HEK293T (cell line): ENCODE measurements around the gene EPHA2.

Source experiments
- CTCF ChIA-PET: fragments of 350-600 bp; formaldehyde crosslinking; extraction: SDS; loops from one replicate; lab custom pipeline; 2021; ENCODE audit warnings: antibody characterized with exemption, inconsistent platforms; lab: Yijun Ruan, JAX
- POLR2A ChIA-PET: fragments of 350-600 bp; formaldehyde crosslinking; extraction: SDS; loops from one replicate; lab custom pipeline; 2020; ENCODE audit warnings: antibody characterized with exemption, inconsistent platforms; lab: Yijun Ruan, JAX
- DNase-seq: peaks from one replicate; pipeline ENCODE4 v3.0.0; 2012; ENCODE audit warnings: mixed read lengths; ENCODE audit errors: extremely low spot score
- ARNT ChIP-seq: fragments of 450-650 bp; IDR thresholded peaks from 2 replicates; pipeline ENCODE4 v1.6.1; 2017; ENCODE audit warnings: mild to moderate bottlenecking
- BHLHE40 ChIP-seq: fragments of 450-650 bp; IDR thresholded peaks from 2 replicates; pipeline ENCODE4 v1.6.1; 2016; ENCODE audit warnings: mild to moderate bottlenecking, moderate library complexity, borderline replicate concordance
- CTBP1 ChIP-seq: fragments of 450-650 bp; IDR thresholded peaks from 2 replicates; pipeline ENCODE4 v1.6.1; 2016; ENCODE audit warnings: borderline replicate concordance
- ELF4 ChIP-seq: fragments of 450-650 bp; IDR thresholded peaks from 2 replicates; pipeline ENCODE4 v1.6.1; 2017; ENCODE audit warnings: antibody characterized with exemption
- FOXA1 ChIP-seq: fragments of 450-650 bp; IDR thresholded peaks from 2 replicates; pipeline ENCODE4 v1.6.1; 2016; ENCODE audit warnings: mild to moderate bottlenecking
- FOXK2 ChIP-seq: fragments of 450-650 bp; IDR thresholded peaks from 2 replicates; pipeline ENCODE4 v1.6.1; 2016; ENCODE audit warnings: mild to moderate bottlenecking
- FOXM1 ChIP-seq: fragments of 450-650 bp; IDR thresholded peaks from 2 replicates; pipeline ENCODE4 v1.6.1; 2017; ENCODE audit warnings: mild to moderate bottlenecking, borderline replicate concordance
- HDGF ChIP-seq: fragments of 450-650 bp; IDR thresholded peaks from 2 replicates; pipeline ENCODE4 v1.6.1; 2017; ENCODE audit warnings: antibody characterized with exemption, borderline replicate concordance
- L3MBTL2 ChIP-seq: fragments of 450-650 bp; conservative IDR thresholded peaks from 2 replicates; pipeline ENCODE4 v1.6.1; 2016; ENCODE audit warnings: mild to moderate bottlenecking
- LEF1 ChIP-seq: fragments of 450-650 bp; IDR thresholded peaks from 2 replicates; pipeline ENCODE4 v1.6.1; 2017; ENCODE audit warnings: mild to moderate bottlenecking, borderline replicate concordance
- NFRKB ChIP-seq: fragments of 450-650 bp; IDR thresholded peaks from 2 replicates; pipeline ENCODE4 v1.6.1; 2016; ENCODE audit warnings: mild to moderate bottlenecking, moderate library complexity
- SP1 ChIP-seq: fragments of 450-650 bp; IDR thresholded peaks from 2 replicates; pipeline ENCODE4 v1.6.1; 2017
- SUZ12 ChIP-seq: fragments of 450-650 bp; IDR thresholded peaks from 2 replicates; pipeline ENCODE4 v1.6.1; 2016; ENCODE audit warnings: mild to moderate bottlenecking
- TARDBP ChIP-seq: fragments of 450-650 bp; IDR thresholded peaks from 2 replicates; pipeline ENCODE4 v1.6.1; 2016
- ZNF384 ChIP-seq: fragments of 450-650 bp; IDR thresholded peaks from 2 replicates; pipeline ENCODE4 v1.6.1; 2016
- TF ChIP-seq, protein P1 (sequence below): fragments of 450-650 bp; IDR thresholded peaks from 2 replicates; pipeline ENCODE4 v1.6.1; 2016

Gene EPHA2

GRCh38 chr1:16153096-16153998 lies 2.5 kb downstream of the EPHA2 start:
- no peak for TF ChIP-seq SUZ12
- TF ChIP-seq BHLHE40: no peak
- TF ChIP-seq, protein P1, sequence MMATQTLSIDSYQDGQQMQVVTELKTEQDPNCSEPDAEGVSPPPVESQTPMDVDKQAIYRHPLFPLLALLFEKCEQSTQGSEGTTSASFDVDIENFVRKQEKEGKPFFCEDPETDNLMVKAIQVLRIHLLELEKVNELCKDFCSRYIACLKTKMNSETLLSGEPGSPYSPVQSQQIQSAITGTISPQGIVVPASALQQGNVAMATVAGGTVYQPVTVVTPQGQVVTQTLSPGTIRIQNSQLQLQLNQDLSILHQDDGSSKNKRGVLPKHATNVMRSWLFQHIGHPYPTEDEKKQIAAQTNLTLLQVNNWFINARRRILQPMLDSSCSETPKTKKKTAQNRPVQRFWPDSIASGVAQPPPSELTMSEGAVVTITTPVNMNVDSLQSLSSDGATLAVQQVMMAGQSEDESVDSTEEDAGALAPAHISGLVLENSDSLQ: no peak
- TF ChIP-seq LEF1: no peak
- no peak for TF ChIP-seq ZNF384
- TF ChIP-seq NFRKB: no peak
- no peak for TF ChIP-seq HDGF
- TF ChIP-seq SP1: no peak
- no peak for TF ChIP-seq CTBP1
- TF ChIP-seq L3MBTL2: no peak
- no peak for TF ChIP-seq FOXM1
- TF ChIP-seq ARNT: no peak
- no peak for TF ChIP-seq TARDBP
- no peak for TF ChIP-seq FOXK2
- ChIA-PET CTCF (interaction anchor here (0.6 to 2.0 kb wide), 4 partner anchors 12 to 536 kb away, joined by 3 to 10 read pairs (median 8); no protein-coding TSS in a partner anchor), POLR2A (interaction anchor here (0.9 kb wide), 1 partner anchor 14 kb away, joined by 3 read pairs; no protein-coding TSS in a partner anchor)
- no peak for DNase-seq

GRCh38 chr1:16152481-16153087 lies 3.3 kb downstream of the EPHA2 start:
- no peak for DNase-seq
- TF ChIP-seq SUZ12 (no peak), L3MBTL2 (no peak), SP1 (no peak), FOXK2 (no peak)
- ChIA-PET CTCF (interaction anchor here (0.6 kb wide), 1 partner anchor 100 kb away, joined by 8 read pairs; no protein-coding TSS in a partner anchor), POLR2A (interaction anchor here (0.9 kb wide), 1 partner anchor 15 kb away, joined by 3 read pairs; no protein-coding TSS in a partner anchor)

GRCh38 chr1:16151995-16152384 lies 3.9 kb downstream of the EPHA2 start:
- POLR2A ChIA-PET: no interaction called here
- CTCF ChIA-PET: no interaction called here
- no peak for DNase-seq
- no peak for TF ChIP-seq ELF4
- no peak for TF ChIP-seq TARDBP
- TF ChIP-seq ARNT: no peak
- no peak for TF ChIP-seq BHLHE40
- no peak for TF ChIP-seq L3MBTL2

DNA sequence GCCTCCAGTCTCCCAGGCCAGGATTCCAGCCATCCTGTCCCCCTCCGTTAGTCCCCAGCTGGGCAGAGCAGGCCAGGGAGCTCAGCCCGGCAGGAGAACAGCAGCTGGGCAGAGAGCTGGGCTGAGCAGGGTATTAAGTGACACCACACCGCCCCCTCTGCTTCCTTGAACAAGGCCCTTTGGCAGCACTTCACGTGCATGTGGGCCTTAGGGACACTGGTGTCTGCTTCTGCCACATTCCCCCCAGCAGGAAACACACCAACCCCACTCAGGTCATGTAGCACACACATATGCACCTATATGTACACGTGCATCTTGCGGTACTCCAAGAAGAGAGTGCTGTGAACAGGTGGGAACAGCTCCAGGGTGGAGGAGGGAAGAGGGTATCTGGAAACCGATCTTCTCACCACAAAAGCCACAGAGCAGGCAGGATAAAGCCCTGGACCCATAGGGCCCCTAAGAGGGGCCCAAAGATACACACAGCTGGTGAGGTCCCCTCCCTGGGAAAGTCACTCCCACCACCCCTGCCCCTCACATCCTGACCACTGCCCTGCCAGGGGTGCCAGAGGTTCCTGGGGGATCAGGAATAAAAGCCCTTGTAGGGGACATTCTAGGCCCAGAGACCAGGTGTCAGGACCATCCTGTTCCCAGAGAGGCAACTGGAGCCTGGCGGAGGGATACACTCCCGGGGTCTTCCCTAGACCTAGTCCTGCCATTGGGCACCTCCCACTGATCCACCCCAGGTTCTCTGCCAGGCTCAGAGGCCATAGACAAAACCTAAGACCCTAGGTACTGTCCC lies 4.5 kb downstream of the EPHA2 start:
- no peak for DNase-seq
- ChIA-PET CTCF (interaction anchor here (0.7 kb wide), 1 partner anchor 41 kb away, joined by 3 read pairs; no protein-coding TSS in a partner anchor), POLR2A (no interaction called here)
- no peak for TF ChIP-seq LEF1
- TF ChIP-seq BHLHE40: no peak
- no peak for TF ChIP-seq ARNT
- TF ChIP-seq ELF4: no peak
- TF ChIP-seq TARDBP: no peak
- no peak for TF ChIP-seq SP1
- TF ChIP-seq NFRKB: no peak
- TF ChIP-seq SUZ12: no peak
- TF ChIP-seq ZNF384: no peak
- TF ChIP-seq FOXA1: no peak
- no peak for TF ChIP-seq CTBP1
- TF ChIP-seq HDGF: no peak
- no peak for TF ChIP-seq FOXM1
- TF ChIP-seq, protein P1: no peak
- TF ChIP-seq FOXK2: no peak

- CTCF ChIA-PET: no interaction called here
- TF ChIP-seq FOXK2 (no peak), CTBP1 (no peak), L3MBTL2 (no peak), BHLHE40 (no peak), LEF1 (no peak), SP1 (no peak), TARDBP (no peak), ELF4 (no peak), ARNT (no peak), ZNF384 (no peak), SUZ12 (no peak), FOXA1 (no peak), NFRKB (no peak)
- TF ChIP-seq, protein P1: no peak
- POLR2A ChIA-PET: no interaction called here
- no peak for DNase-seq
Measured at GRCh38 chr1:16150508-16150907, 5.4 kb downstream of the EPHA2 start.
